NCI-H82 treated with DMSO at 0.1 percent for 48 hours (cell line): ENCODE data around the gene MRPS18B.

Source experiments
- DNase-seq: peaks from one replicate; lab custom pipeline; 2025; ENCODE audit not compliant: unreplicated experiment; lab: John Stamatoyannopoulos, UW

Gene MRPS18B

GRCh38 chr6:30601815-30602641 is 15.6 kb upstream of the MRPS18B start:
- no peak for DNase-seq

GRCh38 chr6:30603961-30604360 is 13.7 kb upstream of the MRPS18B start:
- no peak for DNase-seq

- DNase-seq = no peak
Observed at GRCh38 chr6:30610065-30610464, 7.6 kb upstream of the MRPS18B start.

DNA sequence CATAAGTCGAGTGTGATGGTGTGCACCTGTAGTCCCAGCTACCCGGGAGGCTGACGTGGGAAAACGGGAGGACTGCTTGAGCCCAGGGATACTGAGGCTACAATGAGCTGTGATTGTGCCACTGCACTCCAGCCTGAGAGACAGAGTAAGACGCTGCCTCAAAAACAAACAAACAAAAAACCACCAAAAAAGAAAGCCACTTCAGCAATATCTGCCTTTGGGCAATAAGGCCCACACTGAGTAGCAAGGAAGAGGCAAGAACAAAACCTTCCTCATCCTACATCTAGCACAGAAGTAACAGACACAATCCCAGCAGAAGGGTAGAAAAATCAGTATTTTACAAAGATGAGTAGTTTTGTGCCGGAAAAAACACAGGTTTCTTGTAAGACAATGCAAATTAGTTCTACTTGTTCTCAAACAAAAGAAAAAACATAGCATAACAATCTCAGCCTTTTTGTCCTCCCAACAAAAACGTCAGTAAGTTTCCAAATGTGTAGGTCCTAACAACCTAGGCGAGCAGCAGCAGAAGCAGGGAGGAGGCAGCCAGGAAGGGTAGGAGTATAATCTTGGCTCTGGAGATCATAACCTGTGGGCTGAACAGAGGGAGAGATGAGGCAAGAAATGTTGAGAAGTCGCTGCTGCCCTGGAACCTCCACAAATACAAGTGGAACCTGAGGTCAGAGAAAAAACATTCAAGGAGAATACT is 6.3 kb upstream of the MRPS18B start:
- DNase-seq = no peak

DNA sequence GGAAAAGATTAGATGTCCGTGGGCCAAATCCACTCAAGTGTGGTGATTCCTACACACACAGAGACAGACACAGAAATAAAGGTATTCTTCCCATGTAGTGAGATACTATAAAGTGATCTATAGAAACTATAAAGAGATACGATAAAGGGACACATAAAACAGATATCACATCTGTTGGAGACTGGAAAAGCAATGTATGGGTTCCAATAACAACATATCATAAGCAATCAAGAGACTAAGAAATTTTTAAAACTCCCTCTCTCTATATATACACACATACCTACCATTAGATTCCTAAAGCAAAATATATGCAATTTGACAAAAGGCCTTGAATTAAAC is 5.8 kb upstream of the MRPS18B start:
- no peak for DNase-seq

- no peak for DNase-seq
Observed at GRCh38 chr6:30612213-30612612, 5.4 kb upstream of the MRPS18B start.

DNA sequence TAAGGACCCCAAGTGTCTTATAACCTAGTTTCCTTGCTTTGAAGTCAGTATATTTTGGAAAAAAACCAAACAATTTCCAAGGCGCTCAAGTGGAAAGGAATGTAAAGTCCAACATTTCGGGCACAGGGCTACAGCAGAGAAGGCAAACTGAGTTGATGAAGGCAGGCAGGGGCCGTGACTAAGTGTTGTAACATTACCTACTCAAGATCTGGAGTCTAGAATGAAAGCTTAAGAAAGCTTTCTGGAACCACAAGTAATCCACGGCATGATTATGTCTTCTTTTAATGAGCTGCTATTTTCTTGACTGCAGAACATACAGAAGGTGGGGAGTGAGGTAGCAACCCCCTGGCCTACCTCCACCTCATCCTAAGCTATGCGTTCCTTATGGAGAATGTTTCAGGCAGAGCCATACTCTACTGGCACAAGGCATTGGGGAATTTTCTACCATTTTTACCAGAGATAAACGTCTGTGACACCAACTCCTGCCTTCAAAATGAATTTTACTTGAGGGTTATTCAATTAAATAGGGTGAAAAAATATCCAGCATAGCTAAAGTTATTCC is 4.9 kb upstream of the MRPS18B start:
- DNase-seq = no peak

DNA sequence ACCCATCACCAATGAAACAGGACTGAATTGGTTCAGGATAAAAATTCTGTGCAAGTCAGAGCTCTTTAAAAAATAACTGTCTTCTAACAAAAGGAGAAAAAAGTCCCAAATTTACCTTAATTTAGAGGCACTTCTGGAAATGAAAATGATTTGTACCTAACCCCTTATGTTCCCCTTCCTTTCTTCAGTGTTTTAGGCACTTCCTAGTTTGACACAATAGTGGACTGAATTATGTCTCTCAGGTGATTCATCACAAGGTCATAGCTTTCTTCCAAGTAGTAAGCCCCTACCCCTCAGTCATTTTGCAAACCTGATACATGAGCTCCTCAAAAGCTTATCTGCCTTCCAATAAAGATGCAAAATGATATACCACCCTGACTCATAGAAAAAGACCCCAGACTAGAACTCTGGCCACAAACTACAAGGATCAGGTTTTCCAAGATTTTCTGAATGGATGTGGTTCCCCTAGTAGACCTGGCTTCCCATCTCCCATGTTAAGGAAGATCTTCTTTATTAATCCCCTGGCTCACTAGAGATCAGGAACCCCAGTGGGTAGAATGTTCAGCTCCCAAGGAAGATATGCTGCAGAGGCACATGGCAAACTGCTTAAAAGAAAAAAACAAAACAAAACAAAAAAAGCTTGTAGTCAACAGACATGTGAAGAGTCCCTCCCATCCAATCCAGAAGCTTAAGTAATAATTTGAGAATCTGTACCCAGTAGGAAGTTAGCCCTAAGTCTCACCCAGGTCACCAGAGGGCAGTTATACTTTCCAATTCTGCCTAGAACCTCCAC is 4.2 kb upstream of the MRPS18B start:
- no peak for DNase-seq

- no peak for DNase-seq
Observed at GRCh38 chr6:30614044-30614842, 3.4 kb upstream of the MRPS18B start.

GRCh38 chr6:30614843-30615218 is 2.8 kb upstream of the MRPS18B start:
- DNase-seq = peak; percentile 96

DNA sequence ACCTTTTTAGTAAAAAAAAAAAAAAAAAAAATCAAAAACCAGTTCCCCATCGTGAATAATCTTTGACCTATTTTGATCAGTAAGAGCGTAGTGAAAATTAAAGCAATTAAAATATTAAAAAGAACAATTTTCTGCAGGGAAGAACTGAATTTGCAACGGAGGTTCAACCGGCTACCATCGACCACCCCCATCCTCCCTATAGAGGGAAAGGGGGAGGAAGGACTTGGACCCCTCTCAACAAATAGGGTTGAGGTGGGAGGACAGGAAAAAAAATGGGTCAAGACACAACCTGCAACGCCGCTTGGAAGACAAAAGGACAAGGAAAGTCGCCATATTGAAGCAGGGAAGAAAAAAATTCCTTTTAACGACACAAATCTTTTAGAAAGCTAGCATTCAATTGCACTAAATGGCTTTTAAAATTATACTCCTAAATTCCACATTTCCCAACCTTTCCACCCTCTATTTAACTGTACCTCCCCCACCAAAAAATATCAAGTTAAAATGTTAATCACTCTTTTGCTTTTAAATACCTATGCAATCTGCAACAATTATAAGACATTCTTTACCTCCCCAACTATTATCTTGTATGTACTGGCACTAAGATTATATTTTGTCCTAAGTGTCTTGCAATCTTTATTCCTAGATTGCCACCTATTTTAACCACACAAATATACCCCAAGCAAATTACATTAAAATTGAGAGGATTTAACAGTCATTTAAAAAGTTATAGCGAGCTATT is 2.3 kb upstream of the MRPS18B start:
- peak; percentile 66 for DNase-seq

GRCh38 chr6:30615958-30616810 is 1.5 kb upstream of the MRPS18B start:
- DNase-seq = peak; percentile 70

GRCh38 chr6:30616811-30617564 is 652 bp upstream of the MRPS18B start, which contains the start of gene PPP1R10:
TSS of gene PPP1R10 (minus strand) at chr6:30617243. CDS start at chr6:30609944, 7,299 bp downstream.
- peak; percentile 100 for DNase-seq

- no peak for DNase-seq
Observed at GRCh38 chr6:30618270-30618797, 694 bp downstream of the MRPS18B start.

- DNase-seq = no peak
Observed at GRCh38 chr6:30619561-30619960, 1.9 kb downstream of the MRPS18B start.

GRCh38 chr6:30625511-30625910 is 7.9 kb downstream of the MRPS18B start:
- DNase-seq = no peak

DNA sequence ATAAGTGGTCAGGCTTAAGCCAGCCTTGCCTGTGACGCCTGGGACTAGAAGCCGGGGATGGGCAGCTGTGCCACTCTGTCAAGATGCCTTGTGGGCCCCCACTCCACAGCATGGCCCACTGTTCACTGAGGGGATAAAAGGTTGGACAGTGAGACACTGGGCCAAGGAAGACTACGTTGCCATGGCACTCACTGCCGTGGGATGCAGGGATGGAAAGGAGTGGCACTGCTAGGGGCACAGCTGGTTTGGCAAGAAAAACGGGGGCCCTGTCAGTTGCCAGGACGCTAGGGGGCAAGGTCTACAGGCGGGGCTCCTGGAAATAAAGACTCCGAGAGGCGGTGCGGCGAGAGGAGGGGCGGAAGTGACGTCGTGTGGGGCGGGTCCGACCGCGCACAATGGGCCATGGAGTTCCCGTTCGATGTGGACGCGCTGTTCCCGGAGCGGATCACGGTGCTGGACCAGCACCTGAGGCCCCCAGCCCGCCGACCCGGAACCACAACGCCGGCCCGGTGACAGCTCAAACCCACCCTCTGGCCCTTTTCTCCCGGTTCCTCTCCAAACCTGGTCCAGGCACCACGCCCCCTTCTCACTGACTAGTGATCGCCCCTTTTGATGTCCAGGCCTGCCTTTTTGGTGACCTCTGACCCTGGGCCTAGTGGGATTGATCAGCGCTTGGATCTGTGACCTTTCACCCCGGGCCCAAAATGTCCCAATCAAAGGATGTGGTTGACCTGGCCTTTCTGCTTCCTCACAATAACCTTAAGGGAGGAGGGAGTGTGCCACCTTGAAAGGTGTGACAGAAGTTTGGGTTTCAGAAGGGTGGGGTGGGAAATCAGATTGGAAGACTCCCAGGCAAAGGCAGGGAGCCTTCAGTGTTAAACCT is 9.1 kb downstream of the MRPS18B start, which contains the start of gene ATAT1:
Gene ATAT1, plus strand, starts transcription at position 391 of the 883 bp plus-strand sequence.
- DNase-seq = peak; percentile 47
